Neural cell (in vitro differentiated cells): ENCODE measurements around the gene PIGB. TPM values are rescaled to one million over a fixed set of nuclear protein-coding genes. Genes with fewer than 3 reads are reported as not detected.

Experiments used
- H2AFZ ChIP-seq: fragments of 200-600, 300-800 bp; sonication (generic), shearing (Covaris generic); 2 replicates; pipeline ENCODE4 v1.6.0; 2014; ENCODE audit warnings: low read depth, mild to moderate bottlenecking, antibody characterized with exemption, low read length, moderate library complexity
- H3F3A ChIP-seq: fragments of 200-600 bp; shearing (Covaris generic); 2 replicates; pipeline ENCODE4 v1.6.1; 2016; ENCODE audit warnings: mild to moderate bottlenecking, moderate library complexity, mixed read lengths, antibody characterized with exemption, low read length; ENCODE audit not compliant: insufficient read depth, poor library complexity, severe bottlenecking
- H3K27ac ChIP-seq: fragments of 200-600, 300-800 bp; sonication (generic), shearing (Covaris generic); 2 replicates; pipeline ENCODE4 v1.5.1; 2014; ENCODE audit warnings: mild to moderate bottlenecking, low read length, moderate library complexity
- H3K27me3 ChIP-seq: fragments of 300-800, 200-600 bp; sonication (generic), shearing (Covaris generic); 2 replicates; pipeline ENCODE4 v1.6.0; 2014; ENCODE audit warnings: mild to moderate bottlenecking, low read depth, low read length, moderate library complexity; ENCODE audit not compliant: insufficient read depth
- H3K36me3 ChIP-seq: fragments of 300-800, 200-600 bp; sonication (generic), shearing (Covaris generic); 2 replicates; pipeline ENCODE4 v1.5.1; 2014; ENCODE audit warnings: mild to moderate bottlenecking, antibody characterized with exemption, low read length, moderate library complexity; ENCODE audit not compliant: insufficient read depth
- H3K4me2 ChIP-seq: fragments of 300-800, 200-600 bp; sonication (generic), shearing (Covaris generic); 2 replicates; pipeline ENCODE4 v1.6.0; 2014; ENCODE audit warnings: mild to moderate bottlenecking, low read length
- H3K4me3 ChIP-seq: fragments of 300-800, 200-600 bp; sonication (generic), shearing (Covaris generic); 2 replicates; pipeline ENCODE4 v1.5.1; 2014; ENCODE audit warnings: mild to moderate bottlenecking, low read length, moderate library complexity
- H3K79me2 ChIP-seq: fragments of 200-600 bp; shearing (Covaris generic); replicated peaks from 2 replicates; pipeline ENCODE4 v1.6.0; 2014; ENCODE audit warnings: mild to moderate bottlenecking, low read length, moderate library complexity; ENCODE audit not compliant: insufficient read depth
- H3K9ac ChIP-seq: fragments of 300-800, 200-600 bp; sonication (generic), shearing (Covaris generic); 2 replicates; pipeline ENCODE4 v1.6.1; 2016; ENCODE audit warnings: mild to moderate bottlenecking, low read length, mixed read lengths
- H3K9me2 ChIP-seq: fragments of 200-600 bp; shearing (Covaris generic); 2 replicates; pipeline ENCODE4 v1.6.1; 2016; ENCODE audit warnings: mild to moderate bottlenecking, low read length, mixed read lengths; ENCODE audit not compliant: insufficient read depth
- H3K9me3 ChIP-seq: fragments of 200-600, 300-800 bp; sonication (generic), shearing (Covaris generic); 2 replicates; pipeline ENCODE4 v1.6.1; 2016; ENCODE audit warnings: mild to moderate bottlenecking, mixed run types, low read length, moderate library complexity, mixed read lengths
- H4K20me1 ChIP-seq: fragments of 200-600 bp; shearing (Covaris generic); 2 replicates; pipeline ENCODE4 v1.6.1; 2016; ENCODE audit warnings: mild to moderate bottlenecking, mixed run types; ENCODE audit not compliant: insufficient read depth
- EP300 ChIP-seq: fragments of 450-650 bp; conservative IDR thresholded peaks from 2 replicates; pipeline ENCODE4 v1.6.1; 2014; ENCODE audit warnings: antibody characterized with exemption, mild to moderate bottlenecking, moderate library complexity; ENCODE audit not compliant: poor library complexity, severe bottlenecking
- EZH2 ChIP-seq: fragments of 200-600, 300-800 bp; shearing (Covaris generic), sonication (generic); IDR thresholded peaks from 2 replicates; pipeline ENCODE4 v1.6.1; 2014; ENCODE audit warnings: antibody characterized with exemption, low read length, borderline replicate concordance, mild to moderate bottlenecking; ENCODE audit not compliant: insufficient read depth, poor library complexity, severe bottlenecking
- MXI1 ChIP-seq: fragments of 450-650 bp; conservative IDR thresholded peaks from 2 replicates; pipeline ENCODE4 v1.6.1; 2014; ENCODE audit warnings: antibody characterized with exemption, mild to moderate bottlenecking; ENCODE audit not compliant: poor library complexity, severe bottlenecking
- POLR2AphosphoS5 ChIP-seq: IDR thresholded peaks from 2 replicates; pipeline ENCODE4 v1.6.1; 2012
- RAD21 ChIP-seq: fragments of 450-650 bp; conservative IDR thresholded peaks from 2 replicates; pipeline ENCODE4 v1.6.1; 2014; ENCODE audit warnings: antibody characterized with exemption, mild to moderate bottlenecking, moderate library complexity
- REST ChIP-seq: IDR thresholded peaks from 2 replicates; pipeline ENCODE4 v1.6.1; 2012; ENCODE audit warnings: borderline replicate concordance
- SMC3 ChIP-seq: fragments of 450-650 bp; conservative IDR thresholded peaks from 2 replicates; pipeline ENCODE4 v1.6.1; 2014; ENCODE audit warnings: antibody characterized with exemption, mild to moderate bottlenecking, moderate library complexity; ENCODE audit not compliant: poor library complexity
- TAF1 ChIP-seq: IDR thresholded peaks from 2 replicates; pipeline ENCODE4 v1.6.1; 2012; ENCODE audit warnings: low read depth
- polyA plus RNA-seq: library from polyadenylated mRNA; depleted of rRNA; stranded (reverse); fragments of >200 nt; gene quantifications from 2 replicates; pipeline ENCODE4 v1.2.3, GENCODE V29; 2014
- TF ChIP-seq, protein P1 (sequence below): fragments of 450-650 bp; IDR thresholded peaks from 2 replicates; pipeline ENCODE4 v1.5.1; 2014; ENCODE audit warnings: antibody characterized with exemption, mild to moderate bottlenecking, moderate library complexity; ENCODE audit not compliant: poor library complexity, severe bottlenecking

The PIGB gene
- polyA plus RNA-seq, 1 donor from 2014 or later, result 8.1 TPM

DNA sequence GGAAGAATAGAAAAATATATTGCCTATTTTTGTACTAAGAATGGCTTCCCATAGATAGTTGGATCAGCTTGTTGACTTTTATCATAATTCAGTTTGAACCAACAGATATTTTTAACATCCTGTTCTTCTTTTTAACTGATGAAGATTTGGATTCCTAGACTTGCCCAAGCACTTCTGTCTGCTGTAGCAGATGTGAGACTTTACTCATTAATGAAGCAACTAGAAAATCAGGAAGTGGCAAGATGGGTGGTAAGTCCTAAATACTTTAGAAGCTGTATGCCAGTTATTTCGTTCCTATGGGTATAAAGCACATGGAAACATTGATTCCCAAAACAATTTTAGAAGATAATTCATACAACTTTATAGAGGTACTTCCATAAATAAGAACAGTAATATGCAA is 8.4 kb downstream of the PIGB start:
- H2AFZ ChIP-seq, result no peak overlapping the region
- H3K27me3 ChIP-seq, result no peaks in the 10 kb centered on the region
- no peak overlapping the region for H3K4me3 ChIP-seq
- no peaks in the 10 kb centered on the region for H3K9me3 ChIP-seq
- no peaks in the 10 kb centered on the region for H3K36me3 ChIP-seq
- no peaks in the 10 kb centered on the region for H3K9me2 ChIP-seq
- no peaks in the 10 kb centered on the region for H4K20me1 ChIP-seq
- no peak overlapping the region for H3K9ac ChIP-seq
- no peak for TF ChIP-seq RAD21
- TF ChIP-seq EP300, result no peak
- TF ChIP-seq, protein P1, sequence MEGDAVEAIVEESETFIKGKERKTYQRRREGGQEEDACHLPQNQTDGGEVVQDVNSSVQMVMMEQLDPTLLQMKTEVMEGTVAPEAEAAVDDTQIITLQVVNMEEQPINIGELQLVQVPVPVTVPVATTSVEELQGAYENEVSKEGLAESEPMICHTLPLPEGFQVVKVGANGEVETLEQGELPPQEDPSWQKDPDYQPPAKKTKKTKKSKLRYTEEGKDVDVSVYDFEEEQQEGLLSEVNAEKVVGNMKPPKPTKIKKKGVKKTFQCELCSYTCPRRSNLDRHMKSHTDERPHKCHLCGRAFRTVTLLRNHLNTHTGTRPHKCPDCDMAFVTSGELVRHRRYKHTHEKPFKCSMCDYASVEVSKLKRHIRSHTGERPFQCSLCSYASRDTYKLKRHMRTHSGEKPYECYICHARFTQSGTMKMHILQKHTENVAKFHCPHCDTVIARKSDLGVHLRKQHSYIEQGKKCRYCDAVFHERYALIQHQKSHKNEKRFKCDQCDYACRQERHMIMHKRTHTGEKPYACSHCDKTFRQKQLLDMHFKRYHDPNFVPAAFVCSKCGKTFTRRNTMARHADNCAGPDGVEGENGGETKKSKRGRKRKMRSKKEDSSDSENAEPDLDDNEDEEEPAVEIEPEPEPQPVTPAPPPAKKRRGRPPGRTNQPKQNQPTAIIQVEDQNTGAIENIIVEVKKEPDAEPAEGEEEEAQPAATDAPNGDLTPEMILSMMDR, result no peak
- no peak for TF ChIP-seq SMC3
- H3F3A ChIP-seq, result no peaks in the 10 kb centered on the region
- H3K27ac ChIP-seq, result no peak overlapping the region
- H3K4me2 ChIP-seq, result no peak overlapping the region
- H3K79me2 ChIP-seq, result no peaks in the 10 kb centered on the region

DNA sequence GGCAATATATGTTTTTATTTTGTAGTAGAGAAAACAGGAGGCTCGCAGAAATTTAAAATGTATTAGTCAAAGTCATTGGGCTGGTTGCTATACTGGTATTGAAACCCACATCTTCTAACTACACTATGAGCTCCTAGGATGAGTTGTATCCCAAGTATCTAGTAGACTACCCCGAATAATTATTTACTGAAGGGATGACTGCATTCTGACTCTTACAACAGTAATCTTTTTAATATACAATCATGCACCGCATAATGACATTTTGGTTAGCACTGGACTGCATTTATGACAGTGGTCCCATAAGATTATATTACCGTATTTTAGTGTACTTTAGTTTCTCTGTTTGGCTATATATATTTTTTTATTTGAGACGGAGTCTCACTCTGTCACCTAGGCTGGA is 15.3 kb downstream of the PIGB start:
- Histone ChIP-seq H3K79me2 (no peaks in the 10 kb centered on the region), H3K27ac (no peak overlapping the region), H3F3A (no peaks in the 10 kb centered on the region), H3K9me3 (no peaks in the 10 kb centered on the region), H3K36me3 (no peaks in the 10 kb centered on the region), H3K4me2 (no peak overlapping the region), H4K20me1 (no peaks in the 10 kb centered on the region), H3K9me2 (no peaks in the 10 kb centered on the region), H3K9ac (no peak overlapping the region), H3K4me3 (no peak overlapping the region), H2AFZ (no peak overlapping the region), H3K27me3 (no peaks in the 10 kb centered on the region)
- no peak for TF ChIP-seq REST

- Histone ChIP-seq H3F3A (no peaks in the 10 kb centered on the region), H3K4me3 (no peak overlapping the region), H3K4me2 (no peak overlapping the region), H3K9me3 (no peaks in the 10 kb centered on the region), H3K9me2 (no peaks in the 10 kb centered on the region), H3K79me2 (no peaks in the 10 kb centered on the region), H3K36me3 (no peaks in the 10 kb centered on the region), H3K27ac (no peak overlapping the region), H4K20me1 (no peaks in the 10 kb centered on the region), H3K9ac (no peak overlapping the region), H3K27me3 (no peaks in the 10 kb centered on the region), H2AFZ (no peak overlapping the region)
- TF ChIP-seq EP300, result no peak
- no peak for TF ChIP-seq POLR2AphosphoS5
- TF ChIP-seq MXI1, result no peak
- no peak for TF ChIP-seq RAD21
- TF ChIP-seq REST, result no peak
- no peak for TF ChIP-seq EZH2
- TF ChIP-seq, protein P1, result no peak
- no peak for TF ChIP-seq TAF1
- TF ChIP-seq SMC3, result no peak
Measured at GRCh38 chr15:55334997-55335396, 16.0 kb downstream of the PIGB start.
